GM18951 (cell line): Measurements from ENCODE around the gene SYT6.

Source experiments
- POLR2A ChIP-seq: IDR thresholded peaks from 4 replicates; pipeline ENCODE4 v1.6.1; 2011; ENCODE audit warnings: mild to moderate bottlenecking; ENCODE audit not compliant: insufficient read length, insufficient read depth; ENCODE audit errors: extremely low read depth
- in situ Hi-C: fragments of 300-500 bp; cut with MboI; formaldehyde crosslinking; loops from one replicate; pipeline ENCODE4 v1.12.0; 2022; ENCODE audit warnings: low sequenced_read_pairs, mixed read lengths, inconsistent platforms; ENCODE audit not compliant: unreplicated experiment

SYT6 gene

GRCh38 chr1:114169509-114169908 lies 15.8 kb upstream of the SYT6 start:
- TF ChIP-seq POLR2A: no peak
- in situ Hi-C loops: no loop called here

- TF ChIP-seq POLR2A: no peak
- in situ Hi-C loops: no loop called here
Measured at GRCh38 chr1:114167226-114167625, 13.6 kb upstream of the SYT6 start.

GRCh38 chr1:114164840-114165543 lies 11.3 kb upstream of the SYT6 start:
- TF ChIP-seq POLR2A: no peak
- in situ Hi-C loops: no loop called here

DNA sequence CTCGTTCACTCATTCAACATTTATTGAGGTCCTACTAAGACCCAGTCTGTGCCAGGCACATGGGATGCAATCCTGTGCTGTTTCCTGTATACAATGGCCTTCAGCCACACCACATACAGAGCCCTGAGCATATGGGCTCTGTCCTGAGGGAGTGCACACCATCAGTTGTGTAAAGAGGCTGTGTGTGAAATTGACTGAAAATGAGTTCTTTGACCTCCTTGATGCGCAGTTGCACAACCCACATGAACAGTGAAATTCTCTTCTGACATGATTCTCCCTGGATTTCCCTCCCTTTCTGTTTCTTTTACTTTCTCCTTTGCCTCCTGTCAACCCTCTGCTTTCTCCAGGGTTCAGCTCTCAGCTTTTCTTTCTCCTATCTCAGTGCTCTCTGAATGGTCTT lies 6.3 kb upstream of the SYT6 start:
- in situ Hi-C loops: no loop called here
- TF ChIP-seq POLR2A: no peak

GRCh38 chr1:114157275-114157660 lies 3.6 kb upstream of the SYT6 start:
- in situ Hi-C loops: no loop called here
- no peak for TF ChIP-seq POLR2A

DNA sequence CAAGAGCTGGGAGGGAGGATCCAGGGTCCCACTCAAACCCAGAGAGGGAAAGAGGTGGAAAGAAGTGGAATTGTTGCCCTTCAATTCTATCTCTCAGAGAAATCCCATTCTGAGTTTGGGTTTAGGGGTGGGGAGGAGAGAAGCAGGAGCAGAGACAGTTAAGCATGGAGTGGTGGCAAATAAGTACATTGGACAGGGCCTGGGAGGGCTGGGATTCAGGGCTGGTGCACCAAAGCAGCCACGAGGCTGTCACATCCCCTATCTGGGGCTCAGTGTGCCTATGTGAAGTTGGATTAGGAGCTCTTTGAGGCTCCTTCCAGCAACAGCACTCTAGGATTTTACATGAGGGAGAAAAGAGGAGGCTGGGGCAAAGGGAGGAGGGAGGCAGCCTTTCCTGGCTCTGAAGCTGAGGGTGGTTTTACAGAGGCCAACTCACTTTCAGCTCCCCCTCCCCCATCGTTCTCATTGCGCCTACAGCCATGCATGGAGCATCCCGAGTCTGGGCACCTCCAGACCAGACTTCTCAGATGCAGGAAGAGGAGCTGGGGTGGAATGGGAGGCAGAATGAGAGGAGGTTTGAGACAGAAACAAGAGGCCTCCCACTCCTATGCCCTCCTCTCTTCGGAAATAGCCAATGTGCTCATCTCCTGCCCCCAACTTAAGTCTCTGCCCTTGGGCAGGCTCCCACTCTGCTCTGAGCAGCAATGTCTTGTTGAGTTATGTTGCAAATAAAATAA lies 3.0 kb upstream of the SYT6 start:
- TF ChIP-seq POLR2A: no peak
- in situ Hi-C loops: no loop called here

DNA sequence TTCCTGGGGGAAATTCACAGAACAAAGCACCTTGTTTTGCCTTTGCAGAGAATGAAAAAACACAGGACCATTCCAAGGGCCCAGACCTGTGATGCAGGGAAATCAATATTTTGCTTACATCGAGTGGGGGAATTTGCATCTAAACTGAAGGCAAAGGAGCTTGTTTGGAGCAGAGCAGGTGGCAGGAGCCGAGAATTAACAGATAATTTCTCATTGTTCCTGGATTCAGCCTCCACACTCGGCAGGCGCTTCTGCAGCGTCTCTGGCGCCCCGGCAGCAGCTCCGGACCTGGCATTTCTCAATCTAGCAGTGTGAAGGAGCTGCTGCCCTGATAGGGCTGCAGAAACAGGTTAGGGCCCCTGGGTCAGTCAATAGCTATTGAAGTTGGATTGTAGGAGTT lies 2.0 kb upstream of the SYT6 start:
- no peak for TF ChIP-seq POLR2A
- in situ Hi-C loops: no loop called here

- in situ Hi-C loops: no loop called here
- TF ChIP-seq POLR2A: no peak
Measured at GRCh38 chr1:114154963-114155322, 1.3 kb upstream of the SYT6 start.

DNA sequence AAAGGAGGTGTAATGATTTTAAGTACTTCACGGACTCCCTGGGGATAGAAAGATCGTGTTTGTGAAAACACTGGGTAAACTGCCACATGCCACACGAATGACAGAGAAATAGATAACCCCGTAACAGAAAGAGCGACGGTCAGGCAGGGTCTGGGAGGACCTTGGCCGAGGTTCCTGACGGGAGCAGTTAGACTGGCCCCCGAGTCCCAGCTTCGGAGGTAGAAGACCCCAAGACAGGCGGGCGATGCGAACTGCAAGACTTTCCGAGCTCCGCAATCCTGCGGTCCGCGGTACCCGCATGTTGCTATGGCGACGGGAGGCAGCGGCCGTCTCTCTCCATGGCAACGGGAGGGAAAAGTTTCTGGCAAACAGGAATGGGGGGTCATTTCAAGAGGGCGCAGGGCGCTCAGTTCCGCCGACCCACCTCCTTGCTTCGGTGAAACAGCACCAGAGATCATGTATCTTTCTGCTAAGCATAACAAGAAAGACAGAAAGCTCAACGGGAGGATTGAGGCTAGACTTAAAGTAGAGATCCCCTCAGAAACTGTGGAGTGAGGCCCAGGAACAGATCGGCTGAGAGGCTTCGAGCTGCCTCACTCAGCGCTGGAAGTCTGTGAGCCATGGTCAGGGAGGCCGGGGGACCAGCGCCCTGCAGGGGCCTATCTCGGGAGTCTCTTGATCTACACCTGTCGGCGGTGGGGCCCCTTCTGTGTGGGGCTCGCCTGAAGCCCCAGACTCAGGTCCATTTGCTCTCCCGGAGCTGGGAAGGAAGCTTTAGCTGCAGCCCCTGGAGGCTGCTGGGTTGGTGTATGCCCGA lies 685 bp upstream of the SYT6 start:
- TF ChIP-seq POLR2A: no peak
- in situ Hi-C loops: no loop called here

DNA sequence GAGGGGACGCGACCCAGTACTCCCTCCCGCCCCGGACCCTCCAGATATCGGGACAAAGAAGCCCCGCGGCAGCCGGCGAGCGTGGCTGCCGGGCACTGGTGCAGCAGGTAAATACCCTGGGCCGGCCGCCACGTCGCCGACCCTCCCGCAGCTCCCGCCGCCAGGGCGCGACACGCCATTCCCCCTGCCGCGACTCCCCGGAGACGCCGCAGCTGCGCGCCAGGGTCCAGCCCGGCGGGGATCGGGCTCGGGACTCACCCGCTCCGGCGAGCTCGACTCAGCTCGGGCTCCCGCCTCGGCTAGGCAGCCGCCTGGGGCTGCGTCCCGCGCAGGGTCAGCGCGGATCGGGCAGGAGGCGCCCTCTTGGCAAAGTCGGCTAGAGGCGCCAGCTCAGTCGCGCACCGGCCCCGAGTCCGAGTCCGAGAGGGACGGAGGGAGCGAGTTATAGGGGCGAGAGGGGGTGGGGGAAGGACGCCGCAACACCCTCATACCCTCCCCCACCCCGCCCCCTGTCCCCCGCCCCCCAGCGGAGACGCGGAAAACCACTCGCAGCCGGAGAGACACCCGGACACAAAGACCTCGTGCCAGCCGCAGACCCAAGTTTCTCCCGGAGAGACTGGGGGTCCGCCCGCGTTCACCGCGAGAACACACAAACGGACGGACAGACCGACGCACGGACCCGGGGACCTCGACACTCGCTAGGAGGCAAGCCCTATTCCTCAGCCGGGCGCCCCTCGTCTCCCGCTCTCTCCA lies 985 bp downstream of the SYT6 start:
- TF ChIP-seq POLR2A: no peak
- in situ Hi-C loops: no loop called here

- TF ChIP-seq POLR2A: no peak
- in situ Hi-C loops: no loop called here
Measured at GRCh38 chr1:114152089-114152507, 1.6 kb downstream of the SYT6 start.

GRCh38 chr1:114150016-114150415 lies 3.7 kb downstream of the SYT6 start:
- no peak for TF ChIP-seq POLR2A
- in situ Hi-C loops: no loop called here

DNA sequence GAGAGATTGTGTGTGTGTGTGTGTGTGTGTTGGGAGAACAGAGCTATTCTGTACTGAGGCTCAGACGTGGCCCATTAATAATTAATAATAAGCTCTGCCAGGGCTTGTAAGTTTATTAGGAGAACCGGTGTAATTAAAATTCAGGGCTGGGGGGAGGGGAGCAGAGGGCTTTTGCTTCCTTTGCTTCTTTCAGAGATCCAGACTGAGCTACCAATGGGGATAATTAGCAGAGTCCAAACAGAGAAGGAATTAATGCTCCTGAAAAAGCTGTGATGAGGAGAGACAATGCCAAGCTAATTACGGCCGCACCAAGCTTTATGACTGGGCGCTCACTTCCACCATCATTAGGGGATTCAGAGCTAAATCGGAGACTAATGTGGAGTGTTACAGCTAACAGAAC lies 4.5 kb downstream of the SYT6 start:
- no peak for TF ChIP-seq POLR2A
- in situ Hi-C loops: no loop called here

GRCh38 chr1:114145504-114146151 lies 8.0 kb downstream of the SYT6 start:
- in situ Hi-C loops: no loop called here
- TF ChIP-seq POLR2A: no peak
